ENCODE data around the gene ACE2. TPM values are rescaled to one million over a fixed set of nuclear protein-coding genes. Genes with fewer than 3 reads are reported as not detected.

ACE2 gene
- total RNA-seq, 1 experiment from 2014 or later, result not detected

DNA sequence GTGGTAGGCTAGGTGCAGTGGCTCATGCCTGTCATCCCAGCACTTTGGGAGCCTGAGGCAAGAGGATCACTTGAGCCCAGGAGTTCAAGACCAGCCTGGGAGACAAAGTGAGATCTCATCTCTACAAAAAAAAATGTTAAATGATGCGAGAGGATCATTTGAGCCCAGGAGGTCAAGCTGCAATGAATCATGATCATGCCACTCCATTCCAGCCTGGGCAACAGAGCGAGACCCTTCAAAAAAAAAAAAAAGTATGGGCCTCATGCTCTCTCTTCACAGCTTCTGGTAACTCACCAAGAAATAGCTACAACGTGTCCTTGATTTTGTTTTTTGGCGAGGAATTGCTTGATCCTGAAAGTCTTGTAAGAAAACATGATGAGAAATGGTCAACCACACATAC is 1.3 kb downstream of the ACE2 start (continued):
- no peak for TF ChIP-seq OVOL2 (CRISPR knock-in tag; IDR thresholded peaks at IDR 0.05; ENCODE audit: borderline replicate concordance)
- no peak for TF ChIP-seq FOXK1 (CRISPR knock-in tag; IDR thresholded peaks at IDR 0.05)
- TF ChIP-seq, protein P1, sequence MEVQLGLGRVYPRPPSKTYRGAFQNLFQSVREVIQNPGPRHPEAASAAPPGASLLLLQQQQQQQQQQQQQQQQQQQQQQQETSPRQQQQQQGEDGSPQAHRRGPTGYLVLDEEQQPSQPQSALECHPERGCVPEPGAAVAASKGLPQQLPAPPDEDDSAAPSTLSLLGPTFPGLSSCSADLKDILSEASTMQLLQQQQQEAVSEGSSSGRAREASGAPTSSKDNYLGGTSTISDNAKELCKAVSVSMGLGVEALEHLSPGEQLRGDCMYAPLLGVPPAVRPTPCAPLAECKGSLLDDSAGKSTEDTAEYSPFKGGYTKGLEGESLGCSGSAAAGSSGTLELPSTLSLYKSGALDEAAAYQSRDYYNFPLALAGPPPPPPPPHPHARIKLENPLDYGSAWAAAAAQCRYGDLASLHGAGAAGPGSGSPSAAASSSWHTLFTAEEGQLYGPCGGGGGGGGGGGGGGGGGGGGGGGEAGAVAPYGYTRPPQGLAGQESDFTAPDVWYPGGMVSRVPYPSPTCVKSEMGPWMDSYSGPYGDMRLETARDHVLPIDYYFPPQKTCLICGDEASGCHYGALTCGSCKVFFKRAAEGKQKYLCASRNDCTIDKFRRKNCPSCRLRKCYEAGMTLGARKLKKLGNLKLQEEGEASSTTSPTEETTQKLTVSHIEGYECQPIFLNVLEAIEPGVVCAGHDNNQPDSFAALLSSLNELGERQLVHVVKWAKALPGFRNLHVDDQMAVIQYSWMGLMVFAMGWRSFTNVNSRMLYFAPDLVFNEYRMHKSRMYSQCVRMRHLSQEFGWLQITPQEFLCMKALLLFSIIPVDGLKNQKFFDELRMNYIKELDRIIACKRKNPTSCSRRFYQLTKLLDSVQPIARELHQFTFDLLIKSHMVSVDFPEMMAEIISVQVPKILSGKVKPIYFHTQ (CRISPR knock-in tag; IDR thresholded peaks at IDR 0.05), result no peak
- TF ChIP-seq NR3C1 (CRISPR knock-in tag; conservative IDR thresholded peaks at IDR 0.05; ENCODE audit: low read depth), result no peak
- TF ChIP-seq ZNF317 (CRISPR knock-in tag; IDR thresholded peaks at IDR 0.05; ENCODE audit: borderline replicate concordance, low read depth), result no peak
- no peak for TF ChIP-seq NR1H2 (CRISPR knock-in tag; IDR thresholded peaks at IDR 0.05)
- no peak for TF ChIP-seq MLX (CRISPR knock-in tag; IDR thresholded peaks at IDR 0.05)
- no peak for TF ChIP-seq ETV6 (CRISPR knock-in tag; IDR thresholded peaks at IDR 0.05)
- TF ChIP-seq, protein P2, sequence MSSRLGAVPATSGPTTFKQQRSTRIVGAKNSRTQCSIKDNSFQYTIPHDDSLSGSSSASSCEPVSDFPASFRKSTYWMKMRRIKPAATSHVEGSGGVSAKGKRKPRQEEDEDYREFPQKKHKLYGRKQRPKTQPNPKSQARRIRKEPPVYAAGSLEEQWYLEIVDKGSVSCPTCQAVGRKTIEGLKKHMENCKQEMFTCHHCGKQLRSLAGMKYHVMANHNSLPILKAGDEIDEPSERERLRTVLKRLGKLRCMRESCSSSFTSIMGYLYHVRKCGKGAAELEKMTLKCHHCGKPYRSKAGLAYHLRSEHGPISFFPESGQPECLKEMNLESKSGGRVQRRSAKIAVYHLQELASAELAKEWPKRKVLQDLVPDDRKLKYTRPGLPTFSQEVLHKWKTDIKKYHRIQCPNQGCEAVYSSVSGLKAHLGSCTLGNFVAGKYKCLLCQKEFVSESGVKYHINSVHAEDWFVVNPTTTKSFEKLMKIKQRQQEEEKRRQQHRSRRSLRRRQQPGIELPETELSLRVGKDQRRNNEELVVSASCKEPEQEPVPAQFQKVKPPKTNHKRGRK (CRISPR knock-in tag; IDR thresholded peaks at IDR 0.05; ENCODE audit: borderline replicate concordance), result no peak
- TF ChIP-seq, protein P3, sequence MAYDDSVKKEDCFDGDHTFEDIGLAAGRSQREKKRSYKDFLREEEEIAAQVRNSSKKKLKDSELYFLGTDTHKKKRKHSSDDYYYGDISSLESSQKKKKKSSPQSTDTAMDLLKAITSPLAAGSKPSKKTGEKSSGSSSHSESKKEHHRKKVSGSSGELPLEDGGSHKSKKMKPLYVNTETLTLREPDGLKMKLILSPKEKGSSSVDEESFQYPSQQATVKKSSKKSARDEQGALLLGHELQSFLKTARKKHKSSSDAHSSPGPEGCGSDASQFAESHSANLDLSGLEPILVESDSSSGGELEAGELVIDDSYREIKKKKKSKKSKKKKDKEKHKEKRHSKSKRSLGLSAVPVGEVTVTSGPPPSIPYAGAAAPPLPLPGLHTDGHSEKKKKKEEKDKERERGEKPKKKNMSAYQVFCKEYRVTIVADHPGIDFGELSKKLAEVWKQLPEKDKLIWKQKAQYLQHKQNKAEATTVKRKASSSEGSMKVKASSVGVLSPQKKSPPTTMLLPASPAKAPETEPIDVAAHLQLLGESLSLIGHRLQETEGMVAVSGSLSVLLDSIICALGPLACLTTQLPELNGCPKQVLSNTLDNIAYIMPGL (CRISPR knock-in tag; IDR thresholded peaks at IDR 0.05), result no peak
- TF ChIP-seq, protein P4, sequence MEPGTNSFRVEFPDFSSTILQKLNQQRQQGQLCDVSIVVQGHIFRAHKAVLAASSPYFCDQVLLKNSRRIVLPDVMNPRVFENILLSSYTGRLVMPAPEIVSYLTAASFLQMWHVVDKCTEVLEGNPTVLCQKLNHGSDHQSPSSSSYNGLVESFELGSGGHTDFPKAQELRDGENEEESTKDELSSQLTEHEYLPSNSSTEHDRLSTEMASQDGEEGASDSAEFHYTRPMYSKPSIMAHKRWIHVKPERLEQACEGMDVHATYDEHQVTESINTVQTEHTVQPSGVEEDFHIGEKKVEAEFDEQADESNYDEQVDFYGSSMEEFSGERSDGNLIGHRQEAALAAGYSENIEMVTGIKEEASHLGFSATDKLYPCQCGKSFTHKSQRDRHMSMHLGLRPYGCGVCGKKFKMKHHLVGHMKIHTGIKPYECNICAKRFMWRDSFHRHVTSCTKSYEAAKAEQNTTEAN (CRISPR knock-in tag; IDR thresholded peaks at IDR 0.05), result no peak

GRCh38 chrX:15598026-15598425 is 2.7 kb downstream of the ACE2 start:
- no peaks in the 10 kb centered on the region for H3K9me3 Mint-ChIP-seq
- no peaks in the 10 kb centered on the region for H3K4me1 Mint-ChIP-seq
- no peaks in the 10 kb centered on the region for H3K36me3 Mint-ChIP-seq
- H3K4me3 Mint-ChIP-seq, result no peak overlapping the region
- H3K27me3 Mint-ChIP-seq (ENCODE audit: low read depth), result peaks cover 2% of the 10 kb centered on the region
- H3K27ac Mint-ChIP-seq, result no peak overlapping the region
- POLR2A ChIA-PET, result interaction anchor here (0.7 kb wide), 1 partner anchor 99 kb away, joined by 7 read pairs; no protein-coding TSS in a partner anchor
- DNase-seq (ENCODE audit: low spot score) (no peak), ATAC-seq (no peak)
- CTCF ChIA-PET, result interaction anchor here (0.7 kb wide), 1 partner anchor 30 kb away, joined by 3 read pairs; no protein-coding TSS in a partner anchor
- TF ChIP-seq ZBTB21 (CRISPR knock-in tag; IDR thresholded peaks at IDR 0.05; ENCODE audit: borderline replicate concordance), result no peak
- TF ChIP-seq AFF4 (CRISPR knock-in tag; IDR thresholded peaks at IDR 0.05; ENCODE audit: borderline replicate concordance), result no peak
- no peak for TF ChIP-seq FOXP1 (CRISPR knock-in tag; IDR thresholded peaks at IDR 0.05; ENCODE audit: borderline replicate concordance)
- TF ChIP-seq PRRX2 (CRISPR knock-in tag; IDR thresholded peaks at IDR 0.05), result no peak
- no peak for TF ChIP-seq E2F5 (CRISPR knock-in tag; IDR thresholded peaks at IDR 0.05)
- TF ChIP-seq SMAD3 (CRISPR knock-in tag; IDR thresholded peaks at IDR 0.05; ENCODE audit: borderline replicate concordance), result no peak
- no peak for TF ChIP-seq TEAD1 (CRISPR knock-in tag; IDR thresholded peaks at IDR 0.05)
- TF ChIP-seq ZSCAN18 (CRISPR knock-in tag; IDR thresholded peaks at IDR 0.05), result no peak
- no peak for TF ChIP-seq ZNF232 (CRISPR knock-in tag; IDR thresholded peaks at IDR 0.05)
